GM19397 (cell line): ENCODE data around the gene TMEM86A.

Experiments
- ATAC-seq: cut with Tn5 transposase; IDR thresholded peaks from one replicate; pipeline ENCODE4 v1.9.1; 2021; ENCODE audit warnings: mild to moderate bottlenecking, moderate library complexity; ENCODE audit not compliant: unreplicated experiment

TMEM86A gene

GRCh38 chr11:18754308-18754707 is 55.7 kb downstream of the TMEM86A start:
- no peak for ATAC-seq
